ENCODE measurements around the gene CA9.

DNA sequence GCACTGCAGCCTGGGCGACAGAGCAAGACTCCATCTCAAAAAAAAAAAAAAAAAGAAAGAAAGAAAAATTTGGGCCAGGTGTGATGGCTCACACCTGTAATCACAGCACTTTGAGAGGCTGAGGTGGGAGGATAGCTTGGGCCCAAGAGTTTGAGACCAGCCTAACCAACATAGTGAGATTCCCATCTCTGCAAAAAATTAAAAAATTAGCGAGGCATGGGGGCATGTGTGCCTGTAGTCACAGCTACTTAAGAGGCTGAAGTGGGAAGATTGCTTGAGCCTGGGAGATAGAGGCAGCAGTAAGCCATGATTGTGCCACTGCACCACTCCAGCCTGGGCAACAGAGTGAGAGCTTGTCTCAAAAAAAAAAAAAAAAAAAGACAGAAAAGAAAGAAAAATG, 20.1 kb upstream of the CA9 start:
- TF ChIP-seq GATA3 (IDR thresholded peaks at IDR 0.05; ENCODE audit: low read depth, low read length) (no peak), GATA2 (IDR thresholded peaks at IDR 0.05; ENCODE audit: low read depth, low read length) (no peak)
